Right renal cortex interstitium (tissue), 3 donors: Measurements from ENCODE around the gene SULT1A2. TPM values are rescaled to one million over a fixed set of nuclear protein-coding genes. Genes with fewer than 3 reads are reported as not detected.
"Not testable (repeated sequence)": the region's sequence is repeated elsewhere in the genome, so short reads cannot be mapped to it uniquely, and the experiment has no call there.

ENCODE experiments used
- DNase-seq, 3 donors: peaks; one replicate each; pipeline ENCODE4 v3.0.0-alpha.2; 2013; ENCODE audit warnings: low read depth in 3 of 3, low spot score in 2 of 3
- polyA plus RNA-seq, 3 donors: library from polyadenylated mRNA; unstranded; fragments of 120-200 nt; gene quantifications; one replicate each; pipeline ENCODE4 v1.2.1, GENCODE V29; 2013; ENCODE audit not compliant: insufficient read length in 3 of 3

SULT1A2 gene
- polyA plus RNA-seq, 3 donors, result 1.1 to 2.6 (median 1.6) TPM

- no peak for DNase-seq
Observed at GRCh38 chr16:28562199-28562598, 34.7 kb downstream of the SULT1A2 start.

- no peak for DNase-seq
Observed at GRCh38 chr16:28561557-28562187, 35.2 kb downstream of the SULT1A2 start.

GRCh38 chr16:28558456-28558855 lies 38.4 kb downstream of the SULT1A2 start:
- DNase-seq, result no peak

GRCh38 chr16:28556914-28557320 lies 39.9 kb downstream of the SULT1A2 start:
- DNase-seq, result no peak

- no peak for DNase-seq
Observed at GRCh38 chr16:28555561-28555960, 41.3 kb downstream of the SULT1A2 start.

GRCh38 chr16:28554634-28555423 lies 42.0 kb downstream of the SULT1A2 start:
- no peak for DNase-seq

- DNase-seq, result peak; percentile 89 to 96 (median 90)
Observed at GRCh38 chr16:28553776-28554633, 42.8 kb downstream of the SULT1A2 start, which contains the start of gene SGF29. Gene SGF29 (plus strand): TSS chr16:28553920. CDS start chr16:28581070, 27,150 bp downstream.

GRCh38 chr16:28549301-28549899 lies 47.5 kb downstream of the SULT1A2 start:
- no peak for DNase-seq

- DNase-seq, result no peak
Observed at GRCh38 chr16:28548306-28548802, 48.5 kb downstream of the SULT1A2 start.

GRCh38 chr16:28546626-28547025 lies 50.2 kb downstream of the SULT1A2 start:
- no peak for DNase-seq

- DNase-seq, result not testable (repeated sequence)
Observed at GRCh38 chr16:28545964-28546363, 50.9 kb downstream of the SULT1A2 start.

- no peak for DNase-seq
Observed at GRCh38 chr16:28544998-28545397, 51.9 kb downstream of the SULT1A2 start.

GRCh38 chr16:28543072-28543471 lies 53.8 kb downstream of the SULT1A2 start:
- DNase-seq, result no peak

GRCh38 chr16:28542646-28543045 lies 54.2 kb downstream of the SULT1A2 start:
- no peak for DNase-seq

Other genes starting within 250 kb of the SULT1A2 start
- under 1 TPM; 0.44 to 0.99 (median 0.96) TPM for gene NPIPB6, start 233.5 kb downstream of the SULT1A2 start, polyA plus RNA-seq
- gene EIF3CL, start 193.2 kb downstream of the SULT1A2 start, polyA plus RNA-seq, result 100 to 1,000 TPM in 2 of 3 donors, 10 to 100 TPM in 1; 93.1 to 110 (median 104) TPM
- gene NPIPB7, start 124.7 kb downstream of the SULT1A2 start, polyA plus RNA-seq, result under 1 TPM in 2 of 3 donors, not detected in 1; 0.10 to 0.28 TPM
- 10 to 100 TPM; 24.1 to 31.4 (median 28.2) TPM for gene CLN3, start 105.0 kb downstream of the SULT1A2 start, polyA plus RNA-seq
- under 1 TPM; 0.57 to 0.67 (median 0.67) TPM for gene APOBR, start 102.4 kb downstream of the SULT1A2 start, polyA plus RNA-seq
- not detected for gene IL27, start 90.2 kb downstream of the SULT1A2 start, polyA plus RNA-seq
- gene NUPR1, start 58.1 kb downstream of the SULT1A2 start, polyA plus RNA-seq, result 1 to 10 TPM; 7.9 to 8.3 (median 8.1) TPM
- gene SGF29, start 43.1 kb downstream of the SULT1A2 start, polyA plus RNA-seq, result 10 to 100 TPM; 18.4 to 21.1 (median 20.2) TPM
- 10 to 100 TPM; 17.8 to 22.4 (median 20.6) TPM for gene SULT1A1, start 13.0 kb upstream of the SULT1A2 start, polyA plus RNA-seq
- gene NPIPB8, start 41.0 kb upstream of the SULT1A2 start, polyA plus RNA-seq, result under 1 TPM in 1 of 3 donors, not detected in 2; 0.49 TPM
- 100 to 1,000 TPM; 654 to 679 (median 669) TPM for gene EIF3C, start 114.4 kb upstream of the SULT1A2 start, polyA plus RNA-seq
- gene NPIPB9, start 154.7 kb upstream of the SULT1A2 start, polyA plus RNA-seq, result 1 to 10 TPM; 1.1 to 1.8 (median 1.7) TPM
- gene ATXN2L, start 225.9 kb upstream of the SULT1A2 start, polyA plus RNA-seq, result 10 to 100 TPM; 68.6 to 81.2 (median 70.8) TPM
- gene TUFM, start 249.3 kb upstream of the SULT1A2 start, polyA plus RNA-seq, result 100 to 1,000 TPM; 185 to 220 (median 204) TPM